IPS-15b (cell line): ENCODE results near the gene PLPPR1.

Experiments used
- H3K27me3 ChIP-seq: one replicate; pipeline ENCODE4 v1.6.1; 2013; ENCODE audit warnings: low read length; ENCODE audit not compliant: control insufficient read depth, insufficient read depth
- H3K36me3 ChIP-seq: one replicate; pipeline ENCODE4 v1.6.1; 2013; ENCODE audit warnings: low read length; ENCODE audit not compliant: control insufficient read depth, insufficient read depth
- H3K4me1 ChIP-seq: one replicate; pipeline ENCODE4 v1.6.1; 2013; ENCODE audit warnings: mild to moderate bottlenecking, low read length; ENCODE audit not compliant: control insufficient read depth, insufficient read depth
- H3K4me3 ChIP-seq: one replicate; pipeline ENCODE4 v1.5.1; 2013; ENCODE audit warnings: low read depth, low read length
- H3K9ac ChIP-seq: one replicate; pipeline ENCODE4 v1.6.1; 2013; ENCODE audit warnings: low read depth, mild to moderate bottlenecking, low read length
- H3K9me3 ChIP-seq: one replicate; pipeline ENCODE4 v1.6.1; 2013; ENCODE audit warnings: mild to moderate bottlenecking, low read length; ENCODE audit not compliant: control insufficient read depth, insufficient read depth

PLPPR1 gene

DNA sequence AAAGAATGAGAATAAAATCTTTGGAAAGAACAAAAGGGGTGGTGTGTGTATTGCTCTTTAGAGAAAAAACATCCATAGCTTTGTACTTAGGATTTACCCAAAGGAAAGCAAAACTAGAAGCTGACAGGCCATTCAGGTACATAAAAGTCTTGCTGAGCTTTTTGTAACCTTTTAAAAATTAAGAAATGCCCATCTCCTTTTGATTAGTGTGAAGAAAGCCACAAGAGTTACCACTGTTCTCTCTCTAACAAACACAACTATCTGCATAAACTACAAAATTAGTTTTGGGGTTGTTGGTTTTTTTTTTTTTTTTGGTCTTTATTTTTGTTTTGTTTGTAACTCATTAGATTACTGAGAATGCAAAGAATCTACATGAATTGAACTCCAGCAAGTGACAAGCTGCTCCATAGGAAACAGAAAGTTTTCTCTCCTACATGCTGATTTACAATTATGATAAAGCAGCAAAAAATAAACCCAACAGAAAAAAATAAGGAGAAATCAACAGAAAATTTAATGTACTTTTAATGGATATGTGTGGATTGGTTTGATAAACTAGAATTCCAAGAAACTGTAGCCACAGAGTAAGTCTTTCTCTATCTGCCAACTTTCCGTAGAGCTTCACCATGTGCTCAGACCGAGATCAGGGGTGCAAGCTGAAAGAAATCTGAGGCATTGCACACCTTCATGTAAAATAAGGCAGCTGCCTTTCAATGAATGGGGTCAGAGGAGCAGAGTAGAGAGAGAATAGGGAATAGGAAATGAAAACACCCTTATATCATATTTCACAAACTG, 344.0 kb downstream of the PLPPR1 start:
- Histone ChIP-seq H3K4me3 (no peak overlapping the region), H3K36me3 (no peaks in the 10 kb centered on the region), H3K9ac (no peak overlapping the region), H3K9me3 (no peaks in the 10 kb centered on the region), H3K27me3 (no peaks in the 10 kb centered on the region), H3K4me1 (peaks cover 2% of the 10 kb centered on the region)
